Skeletal muscle cell (primary cell): ENCODE measurements around the gene CADPS2.
"Not testable (repeated sequence)": the region's sequence is repeated elsewhere in the genome, so short reads cannot be mapped to it uniquely, and the experiment has no call there.

Experiments
- DNase-seq: peaks from one replicate; pipeline ENCODE4 v3.0.0-alpha.2; 2010; ENCODE audit warnings: low read depth
- H3K4me3 ChIP-seq: 2 replicates; pipeline ENCODE4 v1.5.1; 2011; ENCODE audit warnings: low read depth, mild to moderate bottlenecking, control low read depth, low read length, moderate library complexity

The CADPS2 gene

DNA sequence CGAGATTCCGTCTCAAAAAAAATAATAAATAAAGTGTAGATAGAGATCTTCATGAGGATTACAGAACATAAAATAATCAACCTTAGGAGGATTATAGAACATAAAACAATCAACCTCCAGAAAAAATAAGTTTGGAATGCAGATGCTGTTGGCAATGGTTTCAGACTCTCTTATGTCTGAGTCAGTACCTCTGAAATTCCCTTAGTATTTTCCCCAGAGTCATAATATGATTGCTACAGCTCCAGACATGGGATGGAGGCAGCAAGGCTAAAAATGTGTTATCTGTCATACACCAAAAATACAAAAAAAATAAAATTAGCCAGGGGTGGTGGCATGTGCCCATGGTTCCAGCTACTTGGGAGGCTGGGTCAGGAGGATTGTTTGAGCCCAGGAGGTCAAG lies 22.2 kb downstream of the CADPS2 start:
- DNase-seq = no peak
- no peak overlapping the region for H3K4me3 ChIP-seq

DNA sequence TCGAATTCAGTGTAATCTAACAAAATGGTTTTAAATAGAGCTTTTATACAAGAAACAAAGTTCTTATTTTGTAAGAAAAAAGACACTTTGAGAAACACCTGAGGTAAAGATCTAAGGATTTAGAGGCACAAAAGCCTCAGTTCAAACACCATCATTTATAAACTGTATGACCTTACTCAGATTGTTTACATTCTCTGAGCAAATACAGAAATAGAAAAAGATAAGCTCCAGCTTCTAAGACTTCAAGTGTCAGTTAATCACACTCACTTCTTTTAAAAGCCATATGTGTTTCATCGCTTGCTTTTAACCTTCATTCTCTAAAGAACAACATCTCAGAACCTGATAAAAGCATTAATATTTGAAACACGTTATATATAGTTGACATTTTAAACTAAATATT lies 27.9 kb downstream of the CADPS2 start:
- no peak for DNase-seq

DNA sequence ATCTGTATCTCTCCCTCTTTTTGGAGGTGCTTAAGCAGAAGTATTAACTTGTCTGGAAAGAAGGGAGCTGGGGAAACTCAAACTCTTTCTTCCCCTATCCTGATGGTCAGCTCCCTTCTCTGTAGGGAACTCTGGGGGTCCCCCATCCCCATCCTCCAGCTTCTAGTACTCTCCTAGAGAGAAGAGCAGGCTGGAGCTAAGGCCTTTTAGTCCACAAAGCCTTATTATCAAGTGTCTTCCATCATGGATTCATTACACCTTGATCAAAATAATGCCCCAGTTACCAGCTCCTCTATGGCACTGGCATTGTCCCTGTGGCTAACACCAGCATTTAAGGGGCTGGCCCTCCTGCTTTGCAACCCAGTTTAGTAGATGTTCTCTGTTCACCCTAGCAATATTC lies 35.7 kb downstream of the CADPS2 start:
- no peak overlapping the region for H3K4me3 ChIP-seq
- no peak for DNase-seq

More for the DNA sequence above, 27.9 kb downstream of the CADPS2 start:
- H3K4me3 ChIP-seq = no peak overlapping the region

GRCh38 chr7:122849957-122850328 lies 36.3 kb downstream of the CADPS2 start:
- no peak overlapping the region for H3K4me3 ChIP-seq
- DNase-seq = no peak

DNA sequence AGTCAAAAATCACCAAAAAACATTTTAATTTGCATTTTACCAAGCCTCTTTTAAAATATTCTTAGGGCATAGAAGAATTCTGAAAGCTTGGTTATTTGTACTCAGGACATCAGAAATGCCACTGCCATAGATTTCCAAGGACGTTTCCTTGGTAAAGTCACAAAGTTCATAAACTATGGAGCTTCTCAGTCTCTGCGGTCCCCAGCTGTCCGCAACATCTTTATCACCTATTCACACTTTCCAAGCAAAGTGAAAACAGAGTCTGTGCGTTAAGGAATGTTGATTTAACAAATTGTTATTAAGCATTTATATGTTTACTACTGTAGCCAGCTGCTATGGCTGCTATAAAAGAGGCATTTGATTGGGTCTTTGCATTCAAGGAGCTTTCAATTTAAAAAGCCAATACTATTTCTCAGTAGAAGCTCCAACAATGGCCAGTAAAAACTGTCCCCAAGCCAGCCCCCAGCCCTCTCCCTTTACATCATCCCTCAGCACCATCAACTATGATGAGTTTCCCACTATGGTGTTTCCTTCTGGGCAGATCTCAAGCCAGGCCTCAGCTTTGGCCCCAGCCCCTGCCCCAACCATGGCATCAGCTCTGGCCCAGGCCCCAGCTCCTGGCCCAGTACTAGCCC lies 36.8 kb downstream of the CADPS2 start:
- DNase-seq = no peak
- no peak overlapping the region for H3K4me3 ChIP-seq

DNA sequence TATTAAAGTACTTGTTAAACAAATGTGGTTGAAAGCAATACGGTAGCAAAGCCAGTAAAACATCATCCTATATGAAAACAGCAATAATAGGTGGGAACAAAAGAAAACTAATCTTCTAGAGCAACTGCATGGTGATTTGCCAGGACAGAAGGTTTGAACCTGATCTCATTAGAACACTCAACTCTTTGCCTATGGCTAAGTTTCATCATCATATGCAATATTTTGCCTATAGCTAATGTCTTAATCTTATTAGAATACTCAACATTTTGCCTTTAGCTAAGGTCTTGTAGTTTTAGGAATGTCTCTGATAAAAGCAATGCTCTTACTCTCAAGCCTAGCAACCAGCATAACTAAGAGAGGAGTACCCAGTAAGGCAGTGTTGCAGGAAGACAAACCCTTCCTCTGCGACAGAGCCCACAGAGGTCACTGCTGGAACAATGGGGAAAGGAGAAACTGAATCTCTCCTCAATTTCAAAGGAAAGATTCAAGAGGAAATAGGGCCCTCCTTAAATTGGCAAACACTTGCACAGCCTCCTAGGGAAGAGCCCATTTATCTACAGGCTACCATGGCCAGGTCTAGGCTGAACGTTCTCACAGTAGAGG lies 38.3 kb downstream of the CADPS2 start:
- DNase-seq = no peak

GRCh38 chr7:122846591-122846990 lies 39.7 kb downstream of the CADPS2 start:
- DNase-seq = no peak

More for the DNA sequence above, 38.3 kb downstream of the CADPS2 start:
- H3K4me3 ChIP-seq = no peak overlapping the region

DNA sequence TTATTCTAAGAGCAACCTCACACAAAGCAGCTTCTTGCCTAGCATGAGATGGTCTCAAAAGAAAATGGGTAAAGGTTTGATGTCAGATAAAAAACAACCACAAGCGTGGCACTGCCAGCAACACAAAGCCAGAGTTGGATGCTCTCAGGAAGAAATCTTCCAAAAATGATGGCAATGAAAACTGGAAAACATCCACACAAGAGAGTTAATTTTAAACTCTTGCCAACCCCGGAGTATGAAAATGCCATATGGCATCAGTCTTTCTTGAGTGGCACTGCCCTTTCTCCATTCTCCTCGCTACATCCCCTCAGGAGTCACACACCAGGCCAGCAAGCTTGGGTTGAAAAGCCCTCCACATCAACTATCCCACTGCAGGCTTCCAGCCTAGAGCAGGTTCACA lies 41.0 kb downstream of the CADPS2 start:
- DNase-seq = no peak
- no peak overlapping the region for H3K4me3 ChIP-seq

More at GRCh38 chr7:122846591-122846990, 39.7 kb downstream of the CADPS2 start:
- H3K4me3 ChIP-seq = no peak overlapping the region

- H3K4me3 ChIP-seq = no peak overlapping the region
- no peak for DNase-seq
Measured at GRCh38 chr7:122844191-122844988, 41.9 kb downstream of the CADPS2 start.

DNA sequence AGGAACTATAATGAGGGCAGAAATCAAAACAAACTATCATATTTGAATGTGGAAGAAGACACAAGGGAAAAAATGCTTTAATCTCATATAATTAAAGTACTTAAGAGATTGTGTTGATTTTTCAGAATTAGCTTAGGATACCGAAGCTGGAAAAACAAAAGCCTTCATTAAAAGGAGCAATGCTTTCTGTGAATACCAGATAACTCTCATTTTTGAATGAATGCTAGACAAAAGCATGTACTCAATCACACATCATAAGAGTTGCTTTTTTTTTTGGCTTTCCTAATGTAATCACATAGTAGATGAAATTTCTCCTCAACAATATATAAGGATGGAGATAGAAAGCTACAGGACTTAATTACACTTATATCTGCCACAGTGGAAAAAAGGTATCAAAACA lies 43.3 kb downstream of the CADPS2 start:
- DNase-seq = no peak
- H3K4me3 ChIP-seq = no peak overlapping the region

- DNase-seq, H3K4me3 ChIP-seq: not testable (repeated sequence)
Measured at GRCh38 chr7:122836286-122836685, 50.0 kb downstream of the CADPS2 start.

DNA sequence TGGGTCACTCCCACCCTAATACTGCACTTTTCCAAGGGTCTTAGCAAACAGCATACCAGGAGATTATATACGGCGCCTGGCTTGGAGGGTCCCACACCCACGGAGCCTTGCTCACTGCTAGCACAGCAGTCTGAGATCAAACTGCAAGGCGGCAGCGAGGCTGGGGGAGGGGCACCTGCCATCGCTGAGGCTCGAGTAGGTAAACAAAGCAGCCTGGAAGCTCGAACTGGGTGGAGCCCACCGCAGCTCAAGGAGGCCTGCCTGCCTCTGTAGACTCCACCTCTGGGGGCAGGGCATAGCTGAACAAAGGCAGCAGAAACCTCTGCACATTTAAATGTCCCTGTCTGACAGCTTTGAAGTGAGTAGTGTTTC lies 51.7 kb downstream of the CADPS2 start:
- DNase-seq, H3K4me3 ChIP-seq: not testable (repeated sequence)

DNA sequence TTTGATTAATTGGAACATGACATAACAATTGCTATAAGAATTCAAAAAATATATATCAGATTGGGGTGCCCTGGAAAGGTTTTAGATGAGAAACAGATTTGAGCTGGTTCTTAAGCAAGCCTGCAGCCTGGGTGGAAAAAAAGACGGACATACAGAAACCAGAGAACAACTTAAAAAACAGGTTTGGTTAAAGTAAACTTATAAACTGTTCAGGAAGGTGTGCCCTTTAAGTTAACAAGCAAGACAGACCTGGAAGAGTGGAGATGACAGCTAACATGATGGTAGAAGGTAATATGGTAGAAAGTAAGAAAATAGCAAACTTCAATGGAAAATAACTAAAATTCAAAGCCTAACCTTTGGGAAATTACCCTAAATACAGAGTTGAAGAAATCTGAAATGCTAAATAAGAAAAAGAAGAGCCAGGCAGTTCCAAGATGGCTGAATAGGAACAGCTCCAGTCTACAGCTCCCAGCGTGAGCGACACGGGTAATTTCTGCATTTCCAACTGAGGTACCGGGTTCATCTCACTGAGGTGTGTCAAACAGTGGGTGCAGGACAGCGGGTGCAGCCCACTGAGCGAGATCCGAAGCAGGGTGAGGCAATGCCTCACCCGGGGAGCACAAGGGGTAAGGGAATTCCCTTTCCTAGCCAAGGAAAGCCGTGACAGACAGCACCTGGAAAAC lies 52.2 kb downstream of the CADPS2 start:
- no peak for DNase-seq
- H3K4me3 ChIP-seq = no peak overlapping the region

GRCh38 chr7:122831436-122831835 lies 54.8 kb downstream of the CADPS2 start:
- no peak overlapping the region for H3K4me3 ChIP-seq
- DNase-seq = no peak

DNA sequence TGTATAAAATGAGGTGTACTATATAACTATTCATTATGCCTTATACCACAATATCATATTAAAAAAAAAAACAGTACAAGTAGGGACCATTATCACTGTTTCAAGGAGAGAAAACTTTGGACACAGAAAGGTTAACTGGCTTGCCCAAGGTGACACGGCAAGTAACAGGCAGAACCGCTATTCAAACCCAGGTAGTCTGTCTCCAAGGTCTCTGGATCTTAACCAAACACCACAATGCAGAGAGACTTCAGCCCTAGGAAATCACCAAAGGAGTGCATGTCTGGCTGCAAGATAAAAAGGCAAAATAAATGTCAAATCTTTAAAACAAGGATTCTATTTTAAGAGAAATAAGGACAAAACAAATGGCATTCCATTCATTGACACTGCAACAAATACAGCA lies 56.3 kb downstream of the CADPS2 start:
- H3K4me3 ChIP-seq = no peak overlapping the region
- no peak for DNase-seq

DNA sequence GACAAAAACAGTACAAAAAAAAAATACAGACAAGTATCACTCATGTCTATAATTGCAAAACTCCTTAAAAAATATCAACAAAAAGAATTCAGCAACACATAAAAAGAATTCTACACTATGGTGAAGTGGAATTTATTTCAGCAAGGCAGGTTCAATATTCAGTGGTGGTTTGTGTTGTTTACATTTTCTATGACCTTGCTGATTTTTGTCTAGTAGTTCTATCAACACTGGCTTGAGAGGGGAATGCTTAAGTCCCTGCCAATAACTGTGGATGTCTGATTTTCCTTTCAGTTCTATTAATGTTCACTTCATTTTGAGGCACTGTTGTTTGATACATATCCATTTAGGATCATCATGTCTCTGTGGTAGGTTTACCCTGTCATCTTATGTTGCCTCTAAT lies 58.5 kb downstream of the CADPS2 start:
- H3K4me3 ChIP-seq = no peak overlapping the region
- DNase-seq = no peak

DNA sequence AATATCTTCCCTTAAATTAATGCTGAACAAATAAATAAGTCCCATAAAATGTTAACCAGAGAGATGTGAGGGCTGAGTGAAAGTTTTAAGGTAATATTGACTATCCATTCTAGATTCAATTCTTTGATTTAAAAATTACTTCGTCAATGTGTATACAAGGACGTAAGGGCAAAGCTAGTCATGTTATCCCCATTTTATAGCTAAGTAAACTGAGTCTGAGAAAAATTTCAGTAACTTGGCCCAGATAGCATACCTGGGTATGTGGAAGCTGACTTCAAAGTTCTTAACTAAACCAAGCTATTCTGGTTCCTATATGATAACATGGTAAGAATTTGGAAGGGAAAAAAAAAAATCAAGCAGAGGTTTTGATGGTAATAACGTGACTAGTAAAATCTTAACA lies 72.4 kb downstream of the CADPS2 start:
- no peak overlapping the region for H3K4me3 ChIP-seq
- DNase-seq = no peak

DNA sequence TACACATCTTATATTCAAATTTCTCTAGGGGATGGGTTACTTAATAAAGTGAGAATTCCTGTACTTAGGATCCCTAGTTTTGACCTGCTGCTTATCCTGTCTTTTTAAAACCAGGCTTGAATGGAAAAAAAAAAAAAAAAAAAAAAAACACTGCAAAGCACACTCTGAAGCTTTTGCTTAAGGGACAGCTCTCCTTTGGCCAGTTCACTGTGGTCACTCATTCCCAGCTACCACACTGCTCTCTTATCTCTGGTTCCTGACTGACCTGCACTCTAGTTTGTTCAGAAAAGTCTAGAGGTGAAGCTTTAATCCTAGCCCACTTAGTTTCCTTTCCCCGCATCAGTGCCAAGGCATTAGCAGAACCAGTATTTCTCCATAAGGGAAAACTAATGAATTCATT lies 82.4 kb downstream of the CADPS2 start:
- no peak overlapping the region for H3K4me3 ChIP-seq
- no peak for DNase-seq

DNA sequence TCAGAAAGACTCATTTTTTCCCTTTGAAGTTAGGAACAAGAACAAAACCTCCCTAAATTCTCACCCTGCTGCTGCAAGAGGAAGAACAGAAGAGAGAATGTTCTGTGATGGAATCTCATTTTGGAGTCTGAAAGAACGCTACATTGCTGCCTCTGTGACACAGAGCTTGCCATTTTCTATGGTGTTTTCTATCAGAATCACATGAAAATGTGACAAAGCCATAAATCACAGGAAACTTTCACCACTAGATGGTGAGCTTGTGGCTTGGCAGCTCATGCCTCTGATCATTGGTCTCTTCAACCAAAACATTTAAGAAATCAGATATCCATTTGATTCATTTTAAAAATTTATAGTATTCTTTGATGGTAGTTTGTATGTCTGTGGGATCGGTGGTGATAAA lies 82.9 kb downstream of the CADPS2 start:
- DNase-seq = no peak
- H3K4me3 ChIP-seq = no peak overlapping the region

GRCh38 chr7:122802301-122802751 lies 83.9 kb downstream of the CADPS2 start:
- no peak for DNase-seq
- no peak overlapping the region for H3K4me3 ChIP-seq
